Measurements from ENCODE around the gene OGG1.
A peak's percentile ranks its signal among the peaks of the same experiment; 100 is the strongest.

DNA sequence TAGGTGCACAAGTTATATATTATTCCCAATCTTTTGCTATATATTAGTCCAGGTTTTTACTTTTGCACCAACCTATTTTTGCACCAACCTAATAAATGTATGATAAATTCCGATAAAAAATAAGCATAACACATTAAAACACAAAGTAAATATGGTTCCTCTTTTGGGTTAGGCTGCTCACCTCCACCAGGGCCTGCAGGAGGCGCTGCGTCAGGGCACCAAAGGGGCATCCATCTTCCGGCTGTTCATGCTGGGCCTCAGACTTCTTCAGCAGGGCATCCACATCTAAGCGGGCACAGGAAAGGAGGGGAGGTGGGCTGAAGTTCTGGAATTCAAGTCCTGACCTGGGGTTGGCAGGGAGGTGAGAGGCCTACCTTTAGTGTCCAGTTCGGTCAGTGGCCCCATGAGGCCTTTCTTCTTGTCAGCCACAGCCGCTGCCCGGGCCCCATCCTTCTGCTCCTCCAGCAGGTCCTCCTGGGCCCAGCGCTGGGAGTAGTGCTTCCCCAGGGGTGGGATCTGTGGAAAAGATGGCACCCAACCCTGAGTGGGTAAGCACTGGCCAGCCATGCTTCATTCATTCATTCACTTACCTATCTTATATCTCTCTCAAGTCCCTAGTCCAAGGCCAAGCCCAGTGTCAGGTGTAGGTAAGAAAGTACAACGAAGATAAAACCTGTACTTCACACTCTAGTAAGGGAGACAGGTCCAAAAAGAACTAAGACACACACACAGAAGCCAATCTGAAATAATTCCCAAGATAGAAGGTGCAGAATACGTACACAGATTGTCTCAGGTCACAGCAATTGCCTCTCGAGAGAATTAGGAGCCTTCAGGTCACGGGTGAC, 37.3 kb downstream of the OGG1 start:
- no peak for TF ChIP-seq SP3 (tag by site-specific recombination; IDR thresholded peaks at IDR 0.05)
- 0 out of 2 replicates have a peak, but pooled peaks have one; percentile 23 for TF ChIP-seq CTCF (tag by site-specific recombination; IDR thresholded peaks at IDR 0.05)
- TF ChIP-seq OVOL3 (tag by site-specific recombination; IDR thresholded peaks at IDR 0.05): no peak
- no peak for TF ChIP-seq BCL11A (tag by site-specific recombination; IDR thresholded peaks at IDR 0.05; ENCODE audit: low read depth)
- no peak for TF ChIP-seq ZNF629 (tag by site-specific recombination; IDR thresholded peaks at IDR 0.05)
- TF ChIP-seq ZNF280C (tag by site-specific recombination; IDR thresholded peaks at IDR 0.05): no peak
- TF ChIP-seq, protein P1, sequence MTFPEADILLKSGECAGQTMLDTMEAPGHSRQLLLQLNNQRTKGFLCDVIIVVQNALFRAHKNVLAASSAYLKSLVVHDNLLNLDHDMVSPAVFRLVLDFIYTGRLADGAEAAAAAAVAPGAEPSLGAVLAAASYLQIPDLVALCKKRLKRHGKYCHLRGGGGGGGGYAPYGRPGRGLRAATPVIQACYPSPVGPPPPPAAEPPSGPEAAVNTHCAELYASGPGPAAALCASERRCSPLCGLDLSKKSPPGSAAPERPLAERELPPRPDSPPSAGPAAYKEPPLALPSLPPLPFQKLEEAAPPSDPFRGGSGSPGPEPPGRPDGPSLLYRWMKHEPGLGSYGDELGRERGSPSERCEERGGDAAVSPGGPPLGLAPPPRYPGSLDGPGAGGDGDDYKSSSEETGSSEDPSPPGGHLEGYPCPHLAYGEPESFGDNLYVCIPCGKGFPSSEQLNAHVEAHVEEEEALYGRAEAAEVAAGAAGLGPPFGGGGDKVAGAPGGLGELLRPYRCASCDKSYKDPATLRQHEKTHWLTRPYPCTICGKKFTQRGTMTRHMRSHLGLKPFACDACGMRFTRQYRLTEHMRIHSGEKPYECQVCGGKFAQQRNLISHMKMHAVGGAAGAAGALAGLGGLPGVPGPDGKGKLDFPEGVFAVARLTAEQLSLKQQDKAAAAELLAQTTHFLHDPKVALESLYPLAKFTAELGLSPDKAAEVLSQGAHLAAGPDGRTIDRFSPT (tag by site-specific recombination; IDR thresholded peaks at IDR 0.05): no peak
- no peak for TF ChIP-seq ZNF274 (IDR thresholded peaks at IDR 0.05; ENCODE audit: low read length)
- no peak for TF ChIP-seq ZNF274 (tag by site-specific recombination; IDR thresholded peaks at IDR 0.05; ENCODE audit: borderline replicate concordance)

Data from HEK293 (cell line).